ENCODE data around the gene PM20D2.

Gene PM20D2

DNA sequence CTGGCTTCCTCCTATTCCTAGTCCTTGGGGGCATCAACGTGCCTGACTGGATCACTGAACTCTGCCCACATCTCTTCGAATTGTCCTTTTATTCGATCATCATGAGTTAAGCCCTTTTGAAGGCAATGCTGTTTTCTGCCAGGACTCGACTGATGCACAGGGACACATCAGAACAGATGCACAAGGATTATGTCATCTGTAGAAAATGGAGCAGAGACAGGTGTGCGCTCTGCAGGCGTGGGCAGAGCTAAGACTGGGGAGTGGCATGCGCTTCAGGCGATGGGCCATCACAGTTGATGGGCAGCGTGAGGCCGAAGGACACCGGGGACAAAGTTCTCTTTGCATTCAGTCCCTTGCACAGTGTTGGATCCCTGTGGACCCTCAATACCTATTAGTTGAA lies 58.2 kb downstream of the PM20D2 start:
- no peak for TF ChIP-seq POLR2A (IDR thresholded peaks at IDR 0.05; ENCODE audit: low read depth, low read length)
- no peak for FAIRE-seq
- no peak for DNase-seq (ENCODE audit: insufficient read length, low spot score)

DNA sequence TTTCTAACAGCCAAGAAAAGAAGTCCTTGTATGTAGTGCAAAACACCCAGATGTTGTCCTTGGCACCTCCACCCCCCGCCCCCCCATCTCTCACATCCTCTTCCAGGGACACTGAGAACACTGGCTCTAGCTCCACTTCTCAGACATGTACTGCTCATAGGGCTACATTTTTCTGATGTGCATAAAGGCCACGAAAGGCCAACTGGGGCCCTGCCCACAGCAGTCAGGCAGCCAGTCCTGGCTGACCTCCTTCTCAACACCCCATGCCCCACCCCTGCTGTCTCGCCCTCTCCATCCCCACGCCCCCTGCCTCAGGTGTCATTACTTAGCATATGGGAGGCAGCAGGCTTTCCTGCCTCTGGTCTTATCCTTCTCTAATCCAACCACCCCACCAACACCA lies 60.0 kb downstream of the PM20D2 start:
- no peak for TF ChIP-seq POLR2A (IDR thresholded peaks at IDR 0.05; ENCODE audit: low read depth, low read length)
- FAIRE-seq = no peak
- no peak for DNase-seq (ENCODE audit: insufficient read length, low spot score)

DNA sequence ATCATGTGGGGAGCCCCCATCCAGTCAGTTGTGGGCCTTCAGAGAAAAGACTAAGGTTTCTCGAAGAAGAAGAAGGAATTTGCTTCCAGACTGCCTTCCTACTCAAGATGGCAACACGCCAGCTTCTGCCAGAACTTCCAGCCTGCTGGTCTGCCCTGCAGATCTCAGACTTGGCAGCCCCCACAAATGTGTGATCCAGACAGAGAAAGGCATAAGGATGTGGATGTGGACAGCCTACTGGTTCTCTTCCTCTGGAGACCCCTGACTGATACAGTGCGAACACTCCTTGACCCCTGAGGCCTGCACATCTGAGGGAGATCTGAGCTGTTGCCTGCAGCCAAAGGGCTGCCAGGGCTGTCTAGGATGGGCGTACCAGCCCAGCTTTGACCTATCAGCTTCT lies 62.7 kb downstream of the PM20D2 start:
- no peak for TF ChIP-seq POLR2A (IDR thresholded peaks at IDR 0.05; ENCODE audit: low read depth, low read length)
- DNase-seq (ENCODE audit: insufficient read length, low spot score) (no peak), FAIRE-seq (no peak)

DNA sequence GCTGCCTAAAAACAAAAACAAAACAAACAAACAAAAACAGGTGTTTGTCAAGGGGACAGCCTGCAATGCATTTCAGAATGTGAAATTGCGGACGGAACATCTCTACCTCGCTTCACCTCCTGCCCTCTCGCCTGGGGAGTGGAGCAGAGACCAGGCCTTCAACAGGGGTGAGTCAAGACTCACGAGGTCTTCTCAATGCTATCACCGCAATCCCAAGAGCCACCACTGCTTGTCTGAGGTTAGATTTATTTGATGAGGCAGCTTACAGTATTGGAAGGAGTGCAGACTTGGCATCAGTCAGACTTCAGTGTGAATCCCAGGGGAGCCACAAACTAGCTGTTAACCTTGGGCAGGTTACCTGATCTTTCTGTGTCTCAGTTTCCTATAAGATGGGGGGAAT lies 63.6 kb downstream of the PM20D2 start:
- FAIRE-seq (no peak), DNase-seq (ENCODE audit: insufficient read length, low spot score) (no peak)

DNA sequence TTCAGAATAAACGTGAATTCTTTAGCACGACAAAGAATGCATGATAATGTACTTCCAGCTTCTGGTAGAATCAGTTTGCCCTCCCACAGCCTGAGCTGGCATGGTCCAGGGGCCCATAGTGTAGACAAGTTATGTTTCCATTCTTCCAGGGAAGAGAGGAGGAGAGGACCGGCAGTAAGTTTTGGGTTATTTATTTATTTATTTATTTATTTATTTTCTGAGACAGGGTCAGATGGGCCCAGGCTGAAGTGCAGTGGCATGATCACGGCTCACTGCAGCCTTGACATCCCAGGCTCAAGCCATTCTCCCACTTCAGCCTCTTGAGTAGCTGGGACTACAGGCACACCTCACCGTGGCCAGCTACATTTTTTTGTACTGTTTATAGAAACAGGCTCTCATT lies 66.6 kb downstream of the PM20D2 start:
- TF ChIP-seq POLR2A (IDR thresholded peaks at IDR 0.05; ENCODE audit: low read depth, low read length) = no peak
- DNase-seq (ENCODE audit: insufficient read length, low spot score) = no peak
- FAIRE-seq = no peak

More for the DNA sequence above, 63.6 kb downstream of the PM20D2 start:
- no peak for TF ChIP-seq POLR2A (IDR thresholded peaks at IDR 0.05; ENCODE audit: low read depth, low read length)

DNA sequence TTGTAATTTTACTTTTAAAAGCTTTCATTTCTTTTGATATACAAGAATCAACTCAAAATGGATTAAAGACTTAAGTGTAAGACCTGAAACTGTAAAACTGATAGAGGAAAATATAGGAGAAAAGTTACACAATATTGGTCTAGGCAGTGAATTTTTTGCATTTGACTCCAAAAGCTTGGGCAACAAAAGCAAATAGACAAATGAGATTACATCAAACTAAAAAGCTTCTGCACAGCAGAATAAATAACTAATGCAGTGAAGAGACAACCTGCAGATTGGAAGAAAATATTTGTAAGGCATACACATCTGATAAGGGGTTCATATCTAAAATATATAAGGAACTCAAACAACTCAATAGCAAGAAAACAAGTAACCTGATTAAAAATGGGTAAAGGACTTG lies 68.3 kb downstream of the PM20D2 start:
- DNase-seq (ENCODE audit: insufficient read length, low spot score) (no peak), FAIRE-seq (no peak)
- TF ChIP-seq POLR2A (IDR thresholded peaks at IDR 0.05; ENCODE audit: low read depth, low read length) = no peak
